Lung microvascular endothelial cell (primary cell): Measurements from ENCODE around the gene GDPD4. TPM values are rescaled to one million over a fixed set of nuclear protein-coding genes. Genes with fewer than 3 reads are reported as not detected.

ENCODE experiments used
- DNase-seq, 2 donors: peaks; one replicate each; pipeline versions ENCODE4 v3.0.0 to v3.0.0-alpha.2; 2010; ENCODE audit warnings: low read depth in 2 of 2
- total RNA-seq: library from RNA; depleted of rRNA; stranded (reverse); fragments of >200 nt; gene quantifications from 2 replicates; pipeline ENCODE4 v1.2.1, GENCODE V29; 2014

The GDPD4 gene
- total RNA-seq, 1 donor from 2014 or later = not detected

DNA sequence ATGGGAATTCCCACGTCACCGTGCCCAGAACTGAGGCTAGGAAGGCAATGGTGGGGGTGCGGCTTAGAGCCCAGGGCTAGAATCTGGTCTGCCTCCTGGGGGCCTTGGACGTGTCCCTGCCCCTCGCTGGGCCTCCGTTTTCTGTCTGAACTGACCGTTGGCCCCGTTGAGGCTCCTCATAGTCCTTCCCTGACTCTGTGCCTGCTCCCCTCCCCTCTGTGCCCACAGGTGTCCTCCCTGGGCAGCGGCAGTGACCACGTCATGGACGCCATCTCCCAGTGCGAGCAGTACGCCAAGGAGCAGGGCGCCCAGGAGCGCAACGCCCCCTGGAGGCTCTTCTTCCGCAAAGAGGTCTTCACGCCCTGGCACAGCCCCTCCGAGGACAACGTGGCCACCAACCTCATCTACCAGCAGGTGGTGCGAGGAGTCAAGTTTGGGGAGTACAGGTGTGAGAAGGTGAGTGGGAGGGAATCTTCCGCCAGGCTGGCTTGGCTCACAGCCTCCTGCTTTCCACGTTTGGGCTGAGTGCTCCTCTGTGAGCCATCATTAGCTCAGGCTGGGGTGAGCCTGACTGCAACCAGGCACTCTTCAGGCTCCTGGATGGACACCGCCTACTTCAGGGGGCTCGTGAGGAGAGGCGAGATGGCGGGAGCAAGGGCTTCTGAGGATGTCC lies 109.5 kb downstream of the GDPD4 start:
- DNase-seq = peak; percentile 11 to 73

DNA sequence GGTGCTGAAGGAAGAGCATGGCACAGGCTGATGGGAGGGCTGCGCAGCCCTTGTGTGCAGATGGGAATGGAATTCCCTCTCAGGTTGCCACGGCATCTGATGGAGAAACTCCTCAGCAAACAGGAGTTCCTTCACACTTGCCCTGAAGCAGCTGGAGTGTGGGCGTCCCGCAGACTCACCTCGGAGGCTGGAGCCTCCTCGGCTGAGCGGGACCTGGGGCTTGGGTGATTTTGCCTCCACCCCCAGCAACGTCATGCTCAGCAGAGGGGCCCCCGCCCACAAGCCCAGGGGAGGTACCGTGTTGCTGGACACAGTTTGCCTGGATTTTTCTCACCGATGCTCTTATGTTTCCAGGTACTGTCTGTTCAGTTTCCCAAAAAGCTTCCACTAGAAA lies 110.1 kb downstream of the GDPD4 start:
- no peak for DNase-seq

DNA sequence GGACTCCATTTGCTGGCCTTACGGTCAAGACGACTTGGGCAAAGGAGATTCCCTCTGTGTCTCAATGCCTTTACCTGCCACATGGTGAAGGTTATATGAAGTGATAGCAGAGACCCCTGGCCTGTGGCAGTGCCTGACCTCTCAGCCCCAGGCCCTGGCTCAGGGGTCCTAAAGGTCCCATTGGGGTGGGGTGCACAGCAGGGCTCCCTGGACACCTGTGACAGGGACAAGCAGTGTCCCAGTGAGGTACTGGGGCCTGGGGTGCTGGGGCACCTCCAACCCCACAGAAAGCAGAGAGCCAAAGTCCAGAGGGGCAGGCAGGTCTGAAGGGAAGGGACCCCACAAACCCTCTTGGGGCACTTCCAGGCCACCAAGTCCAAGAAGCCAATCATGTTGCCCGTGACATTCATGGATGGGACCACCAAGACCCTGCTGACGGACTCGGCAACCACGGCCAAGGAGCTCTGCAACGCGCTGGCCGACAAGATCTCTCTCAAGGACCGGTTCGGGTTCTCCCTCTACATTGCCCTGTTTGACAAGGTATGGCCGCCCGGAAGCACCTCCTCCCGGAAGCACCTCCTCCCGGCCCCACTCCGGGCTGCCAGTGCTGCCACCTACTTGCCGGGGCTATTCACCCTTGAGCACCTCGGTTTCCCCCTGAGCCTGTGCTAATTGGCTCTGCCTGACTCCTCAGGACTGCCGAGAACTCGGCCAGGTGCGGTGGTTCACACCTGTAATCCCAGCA lies 111.0 kb downstream of the GDPD4 start:
- DNase-seq = no peak

DNA sequence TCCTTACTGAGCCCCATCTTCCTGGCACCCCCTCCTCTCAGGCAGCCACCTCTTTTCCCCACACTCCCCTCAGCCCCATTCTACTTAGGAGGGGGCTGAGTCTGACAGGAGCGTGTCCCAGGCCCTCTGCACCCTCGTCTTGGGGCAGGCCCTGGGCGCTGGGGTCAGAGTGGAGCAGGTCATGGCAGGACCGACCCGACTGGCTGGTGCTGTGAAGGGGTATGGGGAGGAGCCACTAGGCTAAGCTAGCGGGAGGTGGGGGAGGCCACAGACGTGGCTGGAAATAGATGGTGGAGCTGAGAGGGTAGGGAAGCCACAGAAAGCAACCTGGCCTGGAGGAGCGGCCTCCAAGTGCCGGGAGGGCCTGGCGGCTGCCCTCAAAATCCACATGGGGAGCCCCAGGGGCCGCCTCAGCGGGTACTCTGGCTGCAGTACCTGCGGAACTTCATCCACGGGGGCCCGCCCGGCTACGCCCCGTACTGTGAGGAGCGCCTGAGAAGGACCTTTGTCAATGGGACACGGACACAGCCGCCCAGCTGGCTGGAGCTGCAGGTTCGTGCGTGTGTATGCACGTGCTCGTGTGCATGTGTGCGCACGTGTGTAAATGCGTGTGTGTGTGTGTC lies 111.8 kb downstream of the GDPD4 start:
- DNase-seq = no peak

DNA sequence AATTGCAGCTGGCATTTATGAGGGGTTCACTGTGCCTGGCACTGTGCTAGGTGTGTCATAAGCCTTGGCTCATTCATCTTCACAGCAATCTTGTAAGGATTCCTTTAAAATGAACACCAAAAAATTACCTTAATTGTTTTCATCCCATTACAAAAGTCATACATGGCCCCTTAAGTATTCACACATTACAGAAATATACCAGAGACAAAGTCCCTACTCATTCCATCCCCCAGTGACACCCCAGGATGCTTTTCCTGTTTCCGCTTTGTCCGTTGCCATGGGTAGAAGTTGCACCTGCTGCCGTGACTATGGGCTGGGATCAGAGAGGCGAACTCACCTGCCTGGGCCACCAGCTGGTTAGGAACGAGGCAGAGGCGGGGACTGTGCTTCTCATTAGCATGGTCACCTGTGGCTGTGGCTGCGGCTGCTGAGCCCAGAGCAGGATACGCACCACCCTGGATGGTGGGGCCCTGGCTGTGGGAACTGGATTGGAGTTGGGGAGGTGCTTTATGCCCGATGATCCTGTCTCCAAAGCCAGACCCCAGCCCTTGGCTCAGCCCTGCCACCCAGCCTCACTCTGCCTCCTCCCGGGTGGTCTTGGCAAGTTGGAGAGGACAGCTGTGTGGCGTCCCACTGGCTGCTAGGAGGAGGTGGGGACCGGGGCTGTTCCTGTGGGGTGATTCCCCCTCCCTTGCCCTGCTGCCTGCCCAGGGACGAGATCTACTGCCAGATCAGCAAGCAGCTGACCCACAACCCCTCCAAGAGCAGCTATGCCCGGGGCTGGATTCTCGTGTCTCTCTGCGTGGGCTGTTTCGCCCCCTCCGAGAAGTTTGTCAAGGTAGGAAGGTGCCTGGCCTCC lies 112.6 kb downstream of the GDPD4 start:
- no peak for DNase-seq

DNA sequence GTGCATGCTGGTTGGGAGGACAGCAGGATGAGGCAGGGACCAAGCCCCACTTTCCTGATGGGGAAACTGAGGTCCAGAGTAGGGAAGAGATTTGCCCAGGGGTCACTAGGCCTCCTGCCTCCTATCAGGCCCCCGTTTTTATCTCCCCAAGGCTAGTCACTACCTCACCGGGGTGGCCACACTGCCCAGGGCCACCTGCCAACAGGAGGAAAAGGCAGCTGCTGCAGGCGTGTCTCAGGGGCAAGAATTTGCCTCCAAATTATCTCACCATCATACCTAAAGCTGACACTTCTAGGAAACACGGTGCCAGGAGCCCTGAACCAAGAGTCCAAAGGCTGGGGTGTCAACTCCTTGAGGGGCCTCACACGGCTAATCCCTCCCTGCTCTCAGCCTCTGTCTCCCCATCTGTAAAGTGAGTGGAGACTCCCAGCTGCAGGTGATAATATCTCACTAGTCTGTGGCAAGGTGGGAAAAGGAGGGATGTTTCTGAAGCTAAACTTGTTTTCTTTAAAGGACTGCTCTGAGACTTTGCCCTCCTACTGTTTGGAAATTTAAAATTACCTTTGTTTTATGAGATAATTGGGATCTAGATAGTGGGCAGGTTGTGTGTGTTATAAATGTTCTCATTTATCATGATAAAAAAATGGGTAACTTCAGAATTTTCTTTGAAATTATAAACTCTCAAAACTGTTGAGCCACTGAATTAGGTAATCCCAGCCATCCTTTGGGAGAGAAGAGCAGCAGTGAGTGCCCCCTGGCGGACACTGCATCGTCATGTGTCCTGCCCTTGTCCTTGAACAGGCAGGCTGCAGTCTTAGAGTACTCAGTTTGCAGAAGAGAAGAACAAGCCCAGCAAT lies 113.5 kb downstream of the GDPD4 start:
- peak; percentile 80 to 86 for DNase-seq

DNA sequence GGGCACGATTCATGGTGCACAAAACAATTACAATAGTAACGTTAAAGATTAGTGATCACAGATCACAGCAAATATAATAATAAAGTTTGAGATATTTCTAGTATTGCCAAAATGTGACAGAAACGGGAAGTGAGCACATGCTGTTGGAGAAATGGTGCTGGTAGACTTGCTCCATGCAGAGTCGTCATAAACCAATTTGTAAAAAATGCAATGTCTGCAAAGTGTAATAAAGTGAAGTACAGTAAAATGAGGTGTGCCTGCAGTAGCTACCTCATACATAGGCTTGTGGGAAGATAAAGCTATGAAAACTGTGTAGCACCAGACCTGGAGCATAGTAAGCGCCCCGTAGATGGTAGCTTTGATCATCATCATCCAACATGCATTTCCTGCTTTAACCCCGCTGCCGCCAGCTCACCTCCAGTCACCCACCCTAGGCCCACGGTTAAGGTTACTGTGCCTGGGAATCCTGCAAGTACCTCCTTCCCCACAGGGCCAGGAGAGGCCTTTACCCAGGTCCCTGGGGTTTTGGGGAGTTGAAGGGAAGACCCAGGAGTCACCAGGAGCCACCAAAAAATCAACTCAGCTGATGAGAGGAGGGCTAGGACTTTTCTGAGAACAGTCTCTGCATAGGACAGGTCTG lies 114.3 kb downstream of the GDPD4 start:
- no peak for DNase-seq

DNA sequence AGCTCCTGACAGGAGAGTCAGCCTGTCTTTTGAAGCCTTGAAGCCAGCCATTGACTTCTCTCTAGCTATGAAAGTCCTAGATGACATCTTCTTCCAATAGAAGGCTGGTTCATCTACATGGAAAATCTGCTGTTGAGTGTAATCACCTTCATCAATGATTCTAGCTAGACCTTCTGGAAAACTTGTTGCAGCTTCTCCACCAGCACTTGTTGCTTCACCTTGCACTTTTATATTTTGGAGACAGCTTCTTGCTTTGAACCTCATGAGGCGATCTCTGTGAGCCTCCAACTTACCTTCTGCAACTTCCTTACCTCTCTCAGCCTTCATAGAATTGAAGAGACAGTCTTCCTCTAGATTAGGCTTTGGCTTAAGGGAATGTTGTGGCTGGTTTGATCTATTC lies 115.2 kb downstream of the GDPD4 start:
- DNase-seq = no peak

DNA sequence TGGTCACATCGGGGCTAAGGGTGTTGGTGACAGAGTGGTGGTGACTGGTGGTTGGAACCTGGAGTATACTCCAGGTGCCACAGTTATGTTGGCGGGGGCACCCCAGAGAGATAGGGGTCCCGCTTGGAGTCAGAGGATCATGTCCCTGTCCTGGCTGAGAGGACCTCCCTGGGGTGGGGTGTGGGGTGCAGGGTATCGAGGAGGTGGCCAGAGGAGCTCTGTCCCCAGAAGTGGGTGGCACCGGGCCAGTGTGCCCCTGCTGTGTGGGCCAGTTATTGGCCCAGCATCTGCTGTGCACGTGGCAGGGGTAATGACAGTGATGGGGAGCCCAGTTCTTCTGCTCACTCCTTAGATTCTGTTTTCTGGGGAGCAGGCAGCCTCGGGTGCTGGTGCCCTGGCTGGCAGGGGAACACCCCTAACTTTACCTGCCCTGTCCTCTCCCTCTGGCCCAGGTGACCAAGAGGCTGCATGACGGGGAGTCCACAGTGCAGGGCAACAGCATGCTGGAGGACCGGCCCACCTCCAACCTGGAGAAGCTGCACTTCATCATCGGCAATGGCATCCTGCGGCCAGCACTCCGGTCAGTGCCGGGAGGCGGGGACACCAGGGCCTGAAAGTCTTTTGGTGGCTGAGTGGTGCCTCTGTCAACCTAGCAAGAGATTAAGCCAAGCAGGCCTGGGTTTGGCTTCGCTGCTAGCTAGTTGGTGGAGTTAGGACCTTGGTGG lies 117.2 kb downstream of the GDPD4 start:
- DNase-seq = no peak

DNA sequence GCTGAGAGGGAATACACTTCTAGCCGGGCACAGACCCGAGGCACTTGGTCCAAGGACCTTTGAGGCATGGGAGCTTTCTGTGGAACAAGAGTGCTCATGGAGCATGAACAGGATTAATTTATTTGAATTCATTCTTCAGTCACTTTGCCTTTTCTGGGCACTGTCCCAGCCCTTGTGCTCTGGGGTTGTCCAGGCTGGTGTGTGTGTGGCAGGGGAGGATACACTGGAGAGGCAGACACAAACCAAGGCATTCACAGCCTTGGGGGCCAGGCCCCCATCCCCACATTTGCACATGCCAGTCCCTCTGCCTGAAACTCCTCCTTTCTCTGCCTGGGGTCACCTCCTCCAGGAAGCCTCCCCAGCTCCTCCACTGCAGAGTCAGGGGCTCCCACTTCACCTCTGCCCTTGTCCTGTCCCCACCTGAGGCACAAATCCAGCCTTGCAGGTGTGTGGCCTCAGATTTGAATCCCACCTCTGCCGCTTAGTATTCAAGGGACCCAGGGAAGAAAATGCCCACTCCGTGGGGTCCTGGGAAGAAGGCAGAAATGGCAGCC lies 118.0 kb downstream of the GDPD4 start:
- no peak for DNase-seq

DNA sequence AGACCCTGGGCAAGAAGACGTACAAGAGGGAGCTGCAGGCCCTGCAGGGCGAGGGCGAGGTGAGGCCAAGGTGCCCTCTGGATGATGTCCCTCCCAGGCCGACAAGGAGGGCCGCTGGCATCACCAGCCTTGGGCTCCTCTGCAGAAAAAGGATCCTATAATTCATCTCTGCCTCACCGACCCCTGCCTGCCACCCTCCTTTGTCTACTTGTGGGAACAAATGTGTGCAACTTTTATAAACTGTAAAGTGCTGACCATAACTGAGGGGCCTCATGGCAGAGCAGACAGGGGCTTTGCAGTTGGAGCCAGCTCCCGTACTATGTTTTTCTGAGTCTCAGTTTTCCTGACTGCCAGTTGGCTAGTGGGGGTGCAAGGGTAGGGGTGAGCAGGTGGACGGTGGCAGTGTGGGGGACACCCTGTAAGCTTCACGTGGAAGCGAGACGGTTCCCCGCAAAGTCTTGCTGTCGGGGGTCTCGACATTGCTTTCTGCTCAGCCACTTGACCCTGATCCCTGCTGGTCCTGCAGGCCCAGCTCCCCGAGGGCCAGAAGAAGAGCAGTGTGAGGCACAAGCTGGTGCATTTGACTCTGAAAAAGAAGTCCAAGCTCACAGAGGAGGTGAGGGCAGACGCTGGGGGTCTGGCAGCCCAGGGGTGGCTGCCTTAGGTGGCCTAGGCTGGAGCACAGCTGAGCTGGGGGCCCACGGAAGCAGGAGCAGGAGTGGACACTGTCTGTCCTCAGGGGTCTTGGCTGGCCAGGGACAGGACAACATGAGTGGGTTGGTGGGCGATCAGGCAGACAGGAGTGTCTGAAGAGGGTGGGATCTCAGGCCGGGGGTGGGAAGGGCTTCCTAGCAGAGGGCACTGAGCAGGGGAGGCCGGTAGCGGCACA lies 118.7 kb downstream of the GDPD4 start:
- no peak for DNase-seq

DNA sequence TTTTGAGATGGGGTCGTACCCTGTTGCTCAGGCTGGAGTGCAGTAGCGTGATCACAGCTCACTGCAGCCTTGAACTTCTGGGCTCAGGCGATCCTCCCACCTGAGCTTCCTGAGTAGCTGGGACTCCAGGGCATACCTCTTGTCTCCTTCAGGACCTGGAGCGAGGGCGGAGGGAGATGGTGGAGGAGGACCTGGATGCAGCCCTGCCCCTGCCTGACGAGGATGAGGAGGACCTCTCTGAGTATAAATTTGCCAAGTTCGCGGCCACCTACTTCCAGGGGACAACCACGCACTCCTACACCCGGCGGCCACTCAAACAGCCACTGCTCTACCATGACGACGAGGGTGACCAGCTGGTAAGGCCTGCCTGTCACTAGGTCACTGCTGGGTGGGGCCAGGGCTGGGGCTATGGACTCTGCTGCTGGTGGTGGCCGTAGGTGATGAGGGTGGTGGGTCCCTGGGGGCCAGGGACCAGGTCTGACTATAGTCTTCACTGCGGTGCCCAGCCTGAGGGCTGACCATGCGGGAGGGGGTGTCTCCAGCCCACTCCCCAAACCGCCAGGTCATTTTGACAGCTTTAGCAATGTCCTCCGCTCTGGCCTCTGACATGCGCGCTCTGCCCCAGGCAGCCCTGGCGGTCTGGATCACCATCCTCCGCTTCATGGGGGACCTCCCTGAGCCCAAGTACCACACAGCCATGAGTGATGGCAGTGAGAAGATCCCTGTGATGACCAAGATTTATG lies 119.5 kb downstream of the GDPD4 start:
- DNase-seq = no peak

DNA sequence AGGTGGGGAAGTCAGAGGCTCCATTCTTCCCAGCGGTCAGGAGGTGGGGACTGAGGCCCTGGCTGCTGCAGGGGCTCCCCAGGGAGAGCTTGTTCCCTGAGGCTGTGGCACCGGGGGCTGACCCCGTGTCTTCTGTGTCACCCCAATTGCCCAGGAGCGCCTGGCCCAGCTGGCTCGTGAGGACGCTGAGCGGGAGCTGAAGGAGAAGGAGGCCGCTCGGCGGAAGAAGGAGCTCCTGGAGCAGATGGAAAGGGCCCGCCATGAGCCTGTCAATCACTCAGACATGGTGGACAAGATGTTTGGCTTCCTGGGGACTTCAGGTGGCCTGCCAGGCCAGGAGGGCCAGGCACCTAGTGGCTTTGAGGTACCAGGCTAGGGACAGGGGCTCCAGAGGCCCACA lies 120.3 kb downstream of the GDPD4 start:
- no peak for DNase-seq

DNA sequence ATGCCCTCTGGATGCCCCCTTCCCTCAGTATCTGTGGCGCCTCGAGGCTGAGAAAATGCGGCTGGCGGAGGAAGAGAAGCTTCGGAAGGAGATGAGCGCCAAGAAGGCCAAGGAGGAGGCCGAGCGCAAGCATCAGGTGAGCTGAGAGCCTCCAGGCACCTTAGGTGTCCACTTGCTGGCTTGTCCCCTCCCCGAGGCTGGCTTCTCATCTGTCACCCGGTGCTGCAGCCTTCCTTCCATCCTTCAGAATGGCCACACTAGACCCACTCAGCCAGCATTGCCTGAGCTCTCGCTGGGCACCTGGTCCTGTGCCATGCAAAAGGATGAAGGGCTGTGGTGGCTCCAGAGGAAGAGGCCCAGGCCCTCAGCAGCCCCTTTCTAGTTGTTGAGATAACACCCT lies 121.1 kb downstream of the GDPD4 start:
- DNase-seq = no peak

DNA sequence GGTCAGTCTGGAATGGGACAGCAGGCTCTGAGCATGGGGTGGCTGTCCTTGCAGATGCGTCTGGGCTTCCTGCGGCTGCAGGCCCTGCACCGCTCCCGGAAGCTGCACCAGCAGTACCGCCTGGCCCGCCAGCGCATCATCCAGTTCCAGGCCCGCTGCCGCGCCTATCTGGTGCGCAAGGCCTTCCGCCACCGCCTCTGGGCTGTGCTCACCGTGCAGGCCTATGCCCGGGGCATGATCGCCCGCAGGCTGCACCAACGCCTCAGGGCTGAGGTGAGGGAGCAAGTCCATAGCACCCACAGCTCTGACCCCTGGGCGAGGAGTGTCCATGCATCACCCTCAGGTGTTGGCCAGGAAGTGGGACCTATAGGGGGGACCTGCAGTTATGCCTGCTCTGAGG lies 121.8 kb downstream of the GDPD4 start:
- no peak for DNase-seq

DNA sequence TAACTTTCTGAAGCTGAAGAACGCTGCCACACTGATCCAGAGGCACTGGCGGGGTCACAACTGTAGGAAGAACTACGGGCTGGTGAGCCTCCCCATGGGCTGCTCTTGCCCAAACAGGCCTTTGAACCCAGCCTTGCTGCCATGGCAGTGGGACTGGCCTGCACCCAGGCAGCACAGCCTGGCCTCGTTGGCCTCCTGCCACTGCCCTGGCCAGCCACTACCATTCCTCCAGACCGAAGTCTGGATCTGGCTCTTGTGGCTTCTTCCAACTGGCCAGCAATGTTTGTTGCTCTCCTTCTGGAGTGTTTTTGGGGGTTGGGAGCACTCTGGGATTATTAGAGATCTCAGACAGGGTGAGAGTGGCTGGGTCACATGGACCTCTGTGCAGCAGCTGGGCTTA lies 122.4 kb downstream of the GDPD4 start:
- no peak for DNase-seq

DNA sequence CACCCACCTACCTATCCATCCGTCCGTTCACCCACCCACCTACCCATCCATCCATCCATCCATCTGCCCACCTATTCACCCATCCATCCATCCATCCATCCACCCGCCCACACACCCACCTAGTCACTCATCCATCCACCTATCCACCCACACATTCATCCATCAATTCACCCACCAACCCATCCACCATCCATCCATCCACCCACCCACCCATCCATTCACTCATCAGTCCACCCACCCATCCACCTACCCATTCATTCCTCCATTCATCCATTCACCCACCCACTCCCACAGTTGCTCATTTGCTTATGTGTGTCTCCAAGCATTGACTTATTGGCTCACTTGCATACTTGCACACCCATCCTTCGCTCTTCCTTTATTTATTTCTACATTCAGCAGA lies 123.3 kb downstream of the GDPD4 start:
- no peak for DNase-seq

DNA sequence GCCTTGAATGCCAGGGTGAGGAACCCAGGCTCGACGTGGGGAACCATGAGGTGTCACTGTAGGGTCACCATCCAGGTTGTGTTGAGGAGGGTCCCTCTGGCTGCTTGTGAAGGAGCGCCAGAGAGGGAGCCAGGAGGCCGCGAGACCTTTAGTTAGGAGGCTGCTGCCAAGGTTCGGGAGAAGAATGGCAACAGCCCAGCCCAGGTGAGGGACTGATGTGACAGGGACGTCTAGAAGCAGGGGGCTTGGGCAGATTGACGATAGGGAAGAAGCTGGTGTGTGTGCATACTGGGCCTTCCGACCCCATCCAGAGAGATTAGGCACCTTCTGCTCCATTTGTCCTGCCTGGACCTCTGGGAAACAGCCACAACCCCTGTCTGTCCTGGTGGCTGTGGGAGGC lies 124.5 kb downstream of the GDPD4 start:
- DNase-seq = no peak
